H1 (cell line): ENCODE results near the gene STK33. TPM values are rescaled to one million over a fixed set of nuclear protein-coding genes. Genes with fewer than 3 reads are reported as not detected.

Source experiments
- CTCF ChIA-PET: fragments of 300-600 bp; sonication (Branson Sonifier 250); formaldehyde crosslinking; loops from one replicate; lab custom pipeline; 2021; ENCODE audit not compliant: partially characterized antibody; lab: Charles Lee
- POLR2A ChIA-PET: fragments of 300-600 bp; sonication (Branson Sonifier 250); formaldehyde crosslinking; loops from one replicate; lab custom pipeline; 2021; ENCODE audit warnings: inconsistent platforms; ENCODE audit not compliant: partially characterized antibody; lab: Charles Lee
- DNase-seq, 2 experiments: peaks; one replicate each; pipeline versions ENCODE4 v3.0.0 to v3.0.0-alpha.2; 2010 to 2022; ENCODE audit warnings: low spot score in 2 of 2, low read depth in 1 of 2, mixed read lengths in 1 of 2
- FAIRE-seq: peaks from 2 replicates; lab custom pipeline; 2011; peaks lifted over from hg19 to GRCh38; lab: Jason Lieb, UNC
- H2AFZ ChIP-seq: 2 replicates; pipeline ENCODE4 v1.8.1; 2012; ENCODE audit warnings: low read length, inconsistent platforms
- H2AK5ac ChIP-seq: 2 replicates; pipeline ENCODE4 v1.6.1; 2013; ENCODE audit warnings: low read depth, low read length
- H2BK120ac ChIP-seq: replicated peaks from 2 replicates; pipeline ENCODE3; 2013; ENCODE audit warnings: low read depth, low read length, inconsistent platforms
- H2BK12ac ChIP-seq: 2 replicates; pipeline ENCODE4 v1.6.1; 2013; ENCODE audit warnings: low read depth, low read length
- H2BK15ac ChIP-seq: 2 replicates; pipeline ENCODE4 v1.6.1; 2013; ENCODE audit warnings: low read length
- H2BK20ac ChIP-seq: 2 replicates; pipeline ENCODE4 v1.6.1; 2013; ENCODE audit warnings: low read length
- H2BK5ac ChIP-seq: 2 replicates; pipeline ENCODE4 v1.6.1; 2013; ENCODE audit warnings: low read depth, low read length
- H3K14ac ChIP-seq: 2 replicates; pipeline ENCODE4 v1.6.1; 2013; ENCODE audit warnings: inconsistent platforms; ENCODE audit not compliant: insufficient read length
- H3K18ac ChIP-seq: 2 replicates; pipeline ENCODE4 v1.6.1; 2013; ENCODE audit warnings: low read length; ENCODE audit errors: extremely low read depth
- H3K23ac ChIP-seq: 2 replicates; pipeline ENCODE4 v1.6.1; 2013; ENCODE audit warnings: inconsistent platforms; ENCODE audit not compliant: insufficient read length
- H3K23me2 ChIP-seq: 2 replicates; pipeline ENCODE4 v1.6.1; 2013; ENCODE audit warnings: low read depth, low read length
- H3K27ac ChIP-seq: 2 replicates; pipeline ENCODE4 v1.6.1; 2011; ENCODE audit warnings: low read depth, low read length, inconsistent platforms
- H3K27me3 ChIP-seq, 4 experiments: replicated peaks in 1 of 4; 1 replicate in 1 of 4; 2 replicates in 3 of 4; pipeline versions ENCODE4 v1.6.1 to v1.8.1; 2011 to 2013; ENCODE audit warnings: low read length in 3 of 4, mild to moderate bottlenecking in 3 of 4, inconsistent platforms in 2 of 4, mixed read lengths in 2 of 4, moderate library complexity in 1 of 4; ENCODE audit not compliant: control insufficient read depth in 3 of 4, insufficient read depth in 3 of 4; ENCODE audit errors: extremely low read depth in 1 of 4
- H3K36me3 ChIP-seq, 4 experiments: 2 replicates each; pipeline versions ENCODE4 v1.6.1 to v1.8.1; 2011 to 2013; ENCODE audit warnings: mild to moderate bottlenecking in 4 of 4, low read length in 3 of 4, moderate library complexity in 2 of 4, control low read depth in 1 of 4, inconsistent platforms in 1 of 4; ENCODE audit not compliant: insufficient read depth in 4 of 4, control insufficient read depth in 2 of 4
- H3K4ac ChIP-seq: replicated peaks from 2 replicates; pipeline ENCODE3; 2013; ENCODE audit warnings: low read length, low read depth, mixed read lengths, inconsistent platforms; ENCODE audit not compliant: insufficient read length
- H3K4me1 ChIP-seq, 4 experiments: replicated peaks in 1 of 4; 1 replicate in 1 of 4; 2 replicates in 3 of 4; pipeline versions ENCODE4 v1.6.1 to v1.8.1; 2011 to 2013; ENCODE audit warnings: low read length in 3 of 4, inconsistent platforms in 2 of 4, mixed read lengths in 1 of 4; ENCODE audit not compliant: insufficient read depth in 4 of 4, control insufficient read depth in 3 of 4
- H3K4me2 ChIP-seq, 2 experiments: 2 replicates each; pipeline versions ENCODE4 v1.6.1 to v1.8.1; 2011 to 2013; ENCODE audit warnings: low read depth in 2 of 2, low read length in 2 of 2, control low read depth in 1 of 2, inconsistent platforms in 1 of 2, mild to moderate bottlenecking in 1 of 2; ENCODE audit not compliant: insufficient read depth in 1 of 2
- H3K4me3 ChIP-seq, 4 experiments: fragments of 200-600, 300-600 bp in 1 of 4; sonication (generic), shearing (Covaris generic), sonication (Bioruptor Twin) in 1 of 4; 2 replicates each; pipeline versions ENCODE4 v1.5.1 to v1.8.1; 2011 to 2016; ENCODE audit warnings: low read length in 4 of 4, low read depth in 3 of 4, control low read depth in 2 of 4, inconsistent platforms in 2 of 4, mild to moderate bottlenecking in 2 of 4, mixed read lengths in 1 of 4, moderate library complexity in 1 of 4; ENCODE audit not compliant: insufficient read depth in 2 of 4; ENCODE audit errors: extremely low read depth in 1 of 4
- H3K56ac ChIP-seq: replicated peaks from 2 replicates; pipeline ENCODE3; 2013; ENCODE audit warnings: low read depth, mild to moderate bottlenecking, mixed read lengths, low read length, inconsistent platforms; ENCODE audit not compliant: insufficient read length
- H3K79me1 ChIP-seq: 2 replicates; pipeline ENCODE4 v1.6.1; 2013; ENCODE audit warnings: low read depth, low read length, control low read depth
- H3K79me2 ChIP-seq, 2 experiments: 2 replicates each; pipeline versions ENCODE4 v1.6.1 to v1.8.1; 2012 to 2013; ENCODE audit warnings: low read length in 2 of 2, mild to moderate bottlenecking in 2 of 2, inconsistent platforms in 1 of 2; ENCODE audit not compliant: insufficient read depth in 2 of 2, control insufficient read depth in 1 of 2
- H3K9ac ChIP-seq, 4 experiments: replicated peaks in 1 of 4; 1 replicate in 1 of 4; 2 replicates in 3 of 4; pipeline versions ENCODE4 v1.6.1 to v1.8.1; 2011 to 2013; ENCODE audit warnings: low read depth in 3 of 4, low read length in 3 of 4, control low read depth in 2 of 4, mild to moderate bottlenecking in 2 of 4, moderate library complexity in 2 of 4, inconsistent platforms in 1 of 4; ENCODE audit errors: extremely low read depth in 1 of 4
- H3K9me3 ChIP-seq, 2 experiments: 2 replicates each; pipeline versions ENCODE4 v1.6.1 to v1.8.1; 2012 to 2013; ENCODE audit warnings: mild to moderate bottlenecking in 2 of 2, moderate library complexity in 2 of 2, control low read depth in 1 of 2, inconsistent platforms in 1 of 2, low read depth in 1 of 2, low read length in 1 of 2, mixed read lengths in 1 of 2; ENCODE audit not compliant: insufficient read depth in 2 of 2
- H4K20me1 ChIP-seq, 2 experiments: replicated peaks in 1 of 2; 2 replicates each; pipeline versions ENCODE3 to v1.8.1; 2011 to 2013; ENCODE audit warnings: inconsistent platforms in 2 of 2, low read length in 2 of 2, mild to moderate bottlenecking in 1 of 2; ENCODE audit not compliant: insufficient read depth in 2 of 2, control insufficient read depth in 1 of 2
- H4K5ac ChIP-seq: 2 replicates; pipeline ENCODE4 v1.6.1; 2013; ENCODE audit warnings: low read length, low read depth, mixed read lengths, inconsistent platforms; ENCODE audit not compliant: insufficient read length
- H4K8ac ChIP-seq: 2 replicates; pipeline ENCODE4 v1.8.0; 2013; ENCODE audit warnings: mild to moderate bottlenecking, moderate library complexity, low read length, inconsistent platforms; ENCODE audit not compliant: insufficient read depth; ENCODE audit errors: extremely low read depth
- H4K91ac ChIP-seq: replicated peaks from 2 replicates; pipeline ENCODE3; 2013; ENCODE audit warnings: low read length, mixed read lengths, inconsistent platforms; ENCODE audit not compliant: insufficient read length
- BACH1 ChIP-seq: IDR thresholded peaks from 2 replicates; pipeline ENCODE4 v1.6.1; 2012; ENCODE audit warnings: low read length, improper control_type of control experiment
- CHD1 ChIP-seq: IDR thresholded peaks from 2 replicates; pipeline ENCODE4 v1.6.1; 2012; ENCODE audit warnings: low read depth, low read length, improper control_type of control experiment
- EP300 ChIP-seq, 2 experiments: IDR thresholded peaks; 1 replicate in 1 of 2; 2 replicates in 1 of 2; pipeline ENCODE4 v1.6.1; 2011 to 2012; ENCODE audit warnings: low read depth in 2 of 2, low read length in 2 of 2, mild to moderate bottlenecking in 2 of 2, borderline replicate concordance in 1 of 2, inconsistent platforms in 1 of 2, moderate library complexity in 1 of 2
- FOSL1 ChIP-seq: IDR thresholded peaks from 2 replicates; pipeline ENCODE4 v1.6.1; 2011; ENCODE audit warnings: mild to moderate bottlenecking, low read depth, low read length, moderate library complexity; ENCODE audit not compliant: insufficient read depth
- KDM5A ChIP-seq: fragments of 200-600 bp; IDR thresholded peaks from 2 replicates; pipeline ENCODE4 v1.7.1; 2012; ENCODE audit warnings: mild to moderate bottlenecking, low read length, inconsistent platforms, mixed read lengths
- POLR2A ChIP-seq, 2 experiments: IDR thresholded peaks; 1 replicate in 1 of 2; 2 replicates in 1 of 2; pipeline ENCODE4 v1.6.1; 2011; ENCODE audit warnings: low read depth in 2 of 2, low read length in 2 of 2, mild to moderate bottlenecking in 2 of 2; ENCODE audit errors: control extremely low read depth in 1 of 2
- RNF2 ChIP-seq: fragments of 200-900, 300-1000 bp; sonication (generic); IDR thresholded peaks from 2 replicates; pipeline ENCODE4 v1.7.1; 2016; ENCODE audit warnings: borderline replicate concordance, low read depth, mild to moderate bottlenecking, antibody characterized with exemption, low read length; ENCODE audit not compliant: poor library complexity, severe bottlenecking; ENCODE audit errors: missing control alignments
- SAP30 ChIP-seq: fragments of 300-600 bp; sonication (generic); IDR thresholded peaks from 2 replicates; pipeline ENCODE4 v1.7.1; 2012; ENCODE audit warnings: low read length, moderate library complexity, mild to moderate bottlenecking, inconsistent platforms; ENCODE audit not compliant: insufficient read depth, insufficient replicate concordance
- SRF ChIP-seq: IDR thresholded peaks from 2 replicates; pipeline ENCODE4 v1.6.1; 2011; ENCODE audit warnings: mild to moderate bottlenecking, low read depth, low read length, moderate library complexity
- WGBS, 2 experiments: shearing (Covaris generic) in 1 of 2; methylation state at CpG; one replicate each; pipeline versions ENCODE4 v1.1.6 to v1.1.7; 2013 to 2015; ENCODE audit warnings: low lambda C conversion rate in 2 of 2, mixed read lengths in 2 of 2, inconsistent platforms in 1 of 2, low coverage in 1 of 2, missing lambda C conversion rate in 1 of 2; ENCODE audit not compliant: insufficient replicate concordance in 2 of 2, insufficient coverage in 1 of 2, insufficient read length in 1 of 2; ENCODE audit errors: extremely low coverage in 1 of 2, missing lambda C conversion rate in 1 of 2; 5-methylcytosine and 5-hydroxymethylcytosine counted together
- polyA plus RNA-seq, 7 experiments: library from polyadenylated mRNA; depleted of rRNA in 3 of 7; stranded (reverse) in 5 of 7; unstranded in 2 of 7; fragments of >200 nt in 5 of 7; fragments of 200-250 nt in 2 of 7; gene quantifications; 1 replicate in 5 of 7; 2 replicates in 1 of 7; 4 replicates in 1 of 7; pipeline versions ENCODE4 v1.2.1 to v1.2.3, GENCODE V29; 2011 to 2013; ENCODE audit warnings: missing spikeins in 2 of 7, mixed read lengths in 2 of 7
- total RNA-seq: library from RNA; stranded (reverse); fragmentation: NEBNext Ultra II Directional; extraction: Animal tissue kit (Norgen Biotek cat#: 25700); gene quantifications from 2 replicates; pipeline ENCODE4 v1.2.1, GENCODE V29; 2021
- TF ChIP-seq, protein P1 (sequence below): IDR thresholded peaks from 2 replicates; pipeline ENCODE4 v1.6.1; 2012; ENCODE audit warnings: inconsistent platforms
- TF ChIP-seq, protein P2 (sequence below), 3 experiments: IDR thresholded peaks; 1 replicate in 2 of 3; 2 replicates in 1 of 3; pipeline versions ENCODE4 v1.5.1 to v1.6.1; 2011; ENCODE audit warnings: low read length in 3 of 3, mild to moderate bottlenecking in 3 of 3, inconsistent platforms in 2 of 3, low read depth in 1 of 3, moderate library complexity in 1 of 3; ENCODE audit not compliant: insufficient read depth in 1 of 3; ENCODE audit errors: control extremely low read depth in 1 of 3

Gene STK33
- total and polyA plus RNA-seq, 2 of the 8 experiments (the other 6 are each of a cell fraction or from before 2014, with no cell fraction given) = 8.8 to 25.1 TPM

DNA sequence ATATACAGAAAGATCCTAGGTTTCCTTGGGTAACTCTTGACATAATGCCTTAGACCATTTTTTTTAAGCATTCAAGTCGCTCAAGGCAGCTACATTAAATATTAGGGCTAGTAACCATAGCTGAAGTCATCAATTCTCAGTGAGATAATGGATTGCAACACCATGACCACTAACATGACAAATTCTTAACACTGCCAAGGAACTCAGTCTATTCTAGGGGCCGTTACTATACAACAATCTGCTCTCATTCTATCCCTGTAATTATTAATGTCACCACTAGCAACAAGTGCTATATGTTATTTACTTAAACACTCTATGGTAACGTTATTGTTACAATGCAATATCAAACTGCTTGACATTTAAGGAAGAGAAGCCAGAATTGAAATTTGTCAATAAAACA lies 3.2 kb upstream of the STK33 start:
- H2BK12ac ChIP-seq = no peak overlapping the region
- no peak overlapping the region for H3K9ac ChIP-seq
- no peak for DNase-seq
- H2AFZ ChIP-seq = no peak overlapping the region
- H3K14ac ChIP-seq = no peak overlapping the region
- no peak overlapping the region for H2BK15ac ChIP-seq
- H4K5ac ChIP-seq = no peak overlapping the region
- H4K8ac ChIP-seq = no peak overlapping the region
- 0 out of 4 replicates have a peak, but pooled peaks cover 0 to 8% of the 10 kb centered on the region in 2 experiments for H3K79me2 ChIP-seq
- no peak for FAIRE-seq
- H3K4ac ChIP-seq = no peak overlapping the region
- no peak overlapping the region for H3K23ac ChIP-seq
- WGBS, 2 experiments = 84% methylated on average over 3 of the region's 3 CpGs; no CpG with 5 or more reads in 1 of the 2 experiments
- no peak overlapping the region for H3K56ac ChIP-seq
- no peak overlapping the region for H3K4me3 ChIP-seq
- no peaks in the 10 kb centered on the region; the same call in 1 of the 2 replicates for H3K79me1 ChIP-seq
- no peak overlapping the region for H2BK5ac ChIP-seq
- H2BK120ac ChIP-seq = no peak overlapping the region
- ChIA-PET POLR2A (interaction anchor here (1.1 kb wide), 1 partner anchor 86 kb away, joined by 3 read pairs; no protein-coding TSS in a partner anchor), CTCF (no interaction called here)
- no peaks in the 10 kb centered on the region for H3K27me3 ChIP-seq
- H3K4me2 ChIP-seq = no peak overlapping the region
- H3K27ac ChIP-seq = no peak overlapping the region
- no peak overlapping the region for H3K18ac ChIP-seq
- H2BK20ac ChIP-seq = no peak overlapping the region
- H4K91ac ChIP-seq = no peak overlapping the region
- H3K4me1 ChIP-seq = peaks cover 0 to 10% (median 4%) of the 10 kb centered on the region in 4 experiments; a peak in 4 of 7 replicates
- H3K23me2 ChIP-seq = peaks cover 10% of the 10 kb centered on the region
- H2AK5ac ChIP-seq = no peak overlapping the region
- H3K9me3 ChIP-seq = no peaks in the 10 kb centered on the region
- no peaks in the 10 kb centered on the region for H3K36me3 ChIP-seq
- H4K20me1 ChIP-seq = no peaks in the 10 kb centered on the region
- TF ChIP-seq FOSL1 = no peak
- no peak for TF ChIP-seq RNF2
- no peak for TF ChIP-seq SAP30
- no peak for TF ChIP-seq CHD1
- TF ChIP-seq EP300 (IDR thresholded peaks at IDR 0.05; ENCODE audit: borderline replicate concordance in 1 of 2, low read depth in 2 of 2, low read length in 2 of 2) = no peak
- no peak for TF ChIP-seq SRF
- TF ChIP-seq, protein P1, sequence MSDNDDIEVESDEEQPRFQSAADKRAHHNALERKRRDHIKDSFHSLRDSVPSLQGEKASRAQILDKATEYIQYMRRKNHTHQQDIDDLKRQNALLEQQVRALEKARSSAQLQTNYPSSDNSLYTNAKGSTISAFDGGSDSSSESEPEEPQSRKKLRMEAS = no peak
- TF ChIP-seq KDM5A = no peak
- no peak for TF ChIP-seq POLR2A (IDR thresholded peaks at IDR 0.05; ENCODE audit: control extremely low read depth in 1 of 2, low read depth in 2 of 2, low read length in 2 of 2)
- TF ChIP-seq BACH1 = no peak
- TF ChIP-seq, protein P2, sequence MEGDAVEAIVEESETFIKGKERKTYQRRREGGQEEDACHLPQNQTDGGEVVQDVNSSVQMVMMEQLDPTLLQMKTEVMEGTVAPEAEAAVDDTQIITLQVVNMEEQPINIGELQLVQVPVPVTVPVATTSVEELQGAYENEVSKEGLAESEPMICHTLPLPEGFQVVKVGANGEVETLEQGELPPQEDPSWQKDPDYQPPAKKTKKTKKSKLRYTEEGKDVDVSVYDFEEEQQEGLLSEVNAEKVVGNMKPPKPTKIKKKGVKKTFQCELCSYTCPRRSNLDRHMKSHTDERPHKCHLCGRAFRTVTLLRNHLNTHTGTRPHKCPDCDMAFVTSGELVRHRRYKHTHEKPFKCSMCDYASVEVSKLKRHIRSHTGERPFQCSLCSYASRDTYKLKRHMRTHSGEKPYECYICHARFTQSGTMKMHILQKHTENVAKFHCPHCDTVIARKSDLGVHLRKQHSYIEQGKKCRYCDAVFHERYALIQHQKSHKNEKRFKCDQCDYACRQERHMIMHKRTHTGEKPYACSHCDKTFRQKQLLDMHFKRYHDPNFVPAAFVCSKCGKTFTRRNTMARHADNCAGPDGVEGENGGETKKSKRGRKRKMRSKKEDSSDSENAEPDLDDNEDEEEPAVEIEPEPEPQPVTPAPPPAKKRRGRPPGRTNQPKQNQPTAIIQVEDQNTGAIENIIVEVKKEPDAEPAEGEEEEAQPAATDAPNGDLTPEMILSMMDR (IDR thresholded peaks at IDR 0.05; ENCODE audit: control extremely low read depth in 1 of 3, insufficient read depth in 1 of 3, low read depth in 1 of 3, low read length in 3 of 3) = no peak
